ENCODE results near the gene RYR2. TPM values are rescaled to one million over a fixed set of nuclear protein-coding genes. Genes with fewer than 3 reads are reported as not detected.

The RYR2 gene
- total RNA-seq, 1 experiment from 2014 or later: 0.90 TPM

DNA sequence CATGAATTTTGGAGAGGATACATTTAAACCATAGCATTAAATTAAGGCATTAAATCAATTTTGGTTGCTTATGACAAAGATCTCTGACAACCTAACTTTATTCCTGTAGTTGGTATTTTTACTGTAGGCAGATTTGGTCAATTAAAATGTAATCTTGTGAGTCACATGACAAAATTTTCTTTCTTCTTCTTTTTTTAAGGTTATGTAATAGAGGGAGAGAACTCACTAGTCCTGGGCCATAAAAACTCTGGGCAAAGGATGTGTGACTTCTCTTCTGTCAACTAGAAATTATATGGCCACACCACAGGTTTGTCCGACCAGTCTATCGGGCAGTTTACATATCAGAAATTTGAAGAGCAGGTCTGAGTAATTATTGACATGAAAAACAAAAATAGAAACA, 181.4 kb downstream of the RYR2 start:
- Mint-ChIP-seq H3K27me3 (ENCODE audit: unreplicated experiment) (no peaks in the 10 kb centered on the region), H3K4me3 (ENCODE audit: low read depth, unreplicated experiment) (no peak overlapping the region), H3K9me3 (ENCODE audit: low read depth, unreplicated experiment) (peaks cover 6% of the 10 kb centered on the region), H3K27ac (ENCODE audit: unreplicated experiment) (no peak overlapping the region), H3K36me3 (ENCODE audit: insufficient read depth, unreplicated experiment) (no peaks in the 10 kb centered on the region), H3K4me1 (ENCODE audit: low read depth, unreplicated experiment) (no peaks in the 10 kb centered on the region)
- no TSS peak for BruUV-seq (replicated peaks)
- TF ChIP-seq, protein P1, sequence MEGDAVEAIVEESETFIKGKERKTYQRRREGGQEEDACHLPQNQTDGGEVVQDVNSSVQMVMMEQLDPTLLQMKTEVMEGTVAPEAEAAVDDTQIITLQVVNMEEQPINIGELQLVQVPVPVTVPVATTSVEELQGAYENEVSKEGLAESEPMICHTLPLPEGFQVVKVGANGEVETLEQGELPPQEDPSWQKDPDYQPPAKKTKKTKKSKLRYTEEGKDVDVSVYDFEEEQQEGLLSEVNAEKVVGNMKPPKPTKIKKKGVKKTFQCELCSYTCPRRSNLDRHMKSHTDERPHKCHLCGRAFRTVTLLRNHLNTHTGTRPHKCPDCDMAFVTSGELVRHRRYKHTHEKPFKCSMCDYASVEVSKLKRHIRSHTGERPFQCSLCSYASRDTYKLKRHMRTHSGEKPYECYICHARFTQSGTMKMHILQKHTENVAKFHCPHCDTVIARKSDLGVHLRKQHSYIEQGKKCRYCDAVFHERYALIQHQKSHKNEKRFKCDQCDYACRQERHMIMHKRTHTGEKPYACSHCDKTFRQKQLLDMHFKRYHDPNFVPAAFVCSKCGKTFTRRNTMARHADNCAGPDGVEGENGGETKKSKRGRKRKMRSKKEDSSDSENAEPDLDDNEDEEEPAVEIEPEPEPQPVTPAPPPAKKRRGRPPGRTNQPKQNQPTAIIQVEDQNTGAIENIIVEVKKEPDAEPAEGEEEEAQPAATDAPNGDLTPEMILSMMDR (IDR thresholded peaks at IDR 0.05; ENCODE audit: unreplicated experiment): no peak
- CTCF ChIA-PET: no interaction called here
- no peak for DNase-seq
- intact Hi-C loops (cut with micrococcal nuclease; ENCODE audit: unreplicated experiment): no loop called here

DNA sequence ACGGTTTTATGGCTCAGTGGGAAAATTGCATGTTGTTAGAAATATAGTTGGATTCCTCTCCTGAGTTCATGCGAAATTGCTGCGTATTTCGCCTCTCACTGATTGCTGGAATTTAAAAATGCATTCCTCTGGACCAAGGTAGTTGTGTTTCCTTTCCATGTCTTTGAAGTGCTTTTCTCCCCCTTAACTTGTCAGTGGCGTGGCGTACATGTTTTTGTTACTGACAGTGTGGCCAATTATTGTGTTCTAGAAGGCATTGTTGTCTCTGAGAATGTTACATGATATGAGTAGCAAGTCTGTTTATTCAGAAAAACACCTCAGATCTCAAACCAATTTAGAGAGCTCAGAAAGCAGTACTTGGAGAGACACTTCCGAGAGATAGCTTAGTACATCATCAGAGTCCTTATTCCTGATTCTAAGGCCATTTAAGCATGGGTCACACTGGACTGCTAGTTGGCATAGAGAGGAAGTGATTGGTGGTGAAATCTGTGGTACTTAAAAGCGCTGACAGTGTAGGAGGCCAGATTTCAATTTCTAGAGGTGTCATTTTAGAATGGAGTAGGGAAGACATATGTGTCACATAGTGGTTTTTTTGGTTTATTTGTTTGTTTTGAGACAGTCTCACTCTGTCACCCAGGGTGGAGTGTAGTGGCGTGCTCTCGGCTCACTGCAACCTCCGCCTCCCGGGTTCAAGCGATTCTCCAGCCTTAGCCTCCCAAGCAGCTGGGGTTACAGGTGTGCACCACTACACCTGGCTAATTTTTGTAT, 184.4 kb downstream of the RYR2 start:
- Mint-ChIP-seq H3K4me1 (ENCODE audit: low read depth, unreplicated experiment) (no peaks in the 10 kb centered on the region), H3K27ac (ENCODE audit: unreplicated experiment) (no peak overlapping the region), H3K36me3 (ENCODE audit: insufficient read depth, unreplicated experiment) (no peaks in the 10 kb centered on the region), H3K27me3 (ENCODE audit: unreplicated experiment) (no peaks in the 10 kb centered on the region), H3K9me3 (ENCODE audit: low read depth, unreplicated experiment) (peaks cover 4% of the 10 kb centered on the region), H3K4me3 (ENCODE audit: low read depth, unreplicated experiment) (no peak overlapping the region)
- no TSS peak for BruUV-seq (replicated peaks)
- TF ChIP-seq, protein P1 (IDR thresholded peaks at IDR 0.05; ENCODE audit: unreplicated experiment): no peak
- intact Hi-C loops (cut with micrococcal nuclease; ENCODE audit: unreplicated experiment): no loop called here
- CTCF ChIA-PET: no interaction called here
- no peak for DNase-seq

DNA sequence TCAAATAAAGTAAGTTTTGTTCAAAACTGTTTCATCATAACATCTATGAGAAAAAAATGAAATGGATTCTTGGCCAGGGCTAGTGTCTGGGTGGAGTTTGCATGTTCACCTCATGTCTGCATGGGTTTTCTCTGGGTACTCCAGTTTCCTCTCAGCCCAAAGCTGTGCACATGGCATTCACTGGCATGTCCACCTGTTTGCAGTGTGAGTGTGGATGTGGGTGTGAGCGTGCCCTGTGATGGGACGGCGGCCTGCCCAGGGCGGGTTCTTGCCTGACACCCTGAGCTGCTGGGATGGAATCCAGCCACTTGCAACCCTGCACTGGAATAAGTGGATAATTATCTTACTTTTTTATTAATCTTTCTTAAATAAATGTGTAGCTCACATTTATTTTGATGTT, 185.5 kb downstream of the RYR2 start:
- peaks cover 4% of the 10 kb centered on the region for H3K9me3 Mint-ChIP-seq (ENCODE audit: low read depth, unreplicated experiment)
- no TSS peak for BruUV-seq (replicated peaks)
- CTCF ChIA-PET: no interaction called here
- TF ChIP-seq, protein P1 (IDR thresholded peaks at IDR 0.05; ENCODE audit: unreplicated experiment): no peak
- no peak overlapping the region for H3K4me3 Mint-ChIP-seq (ENCODE audit: low read depth, unreplicated experiment)
- DNase-seq: no peak
- no peaks in the 10 kb centered on the region for H3K4me1 Mint-ChIP-seq (ENCODE audit: low read depth, unreplicated experiment)
- intact Hi-C loops (cut with micrococcal nuclease; ENCODE audit: unreplicated experiment): no loop called here
- no peaks in the 10 kb centered on the region for H3K36me3 Mint-ChIP-seq (ENCODE audit: insufficient read depth, unreplicated experiment)
- no peaks in the 10 kb centered on the region for H3K27me3 Mint-ChIP-seq (ENCODE audit: unreplicated experiment)
- H3K27ac Mint-ChIP-seq (ENCODE audit: unreplicated experiment): no peak overlapping the region

DNA sequence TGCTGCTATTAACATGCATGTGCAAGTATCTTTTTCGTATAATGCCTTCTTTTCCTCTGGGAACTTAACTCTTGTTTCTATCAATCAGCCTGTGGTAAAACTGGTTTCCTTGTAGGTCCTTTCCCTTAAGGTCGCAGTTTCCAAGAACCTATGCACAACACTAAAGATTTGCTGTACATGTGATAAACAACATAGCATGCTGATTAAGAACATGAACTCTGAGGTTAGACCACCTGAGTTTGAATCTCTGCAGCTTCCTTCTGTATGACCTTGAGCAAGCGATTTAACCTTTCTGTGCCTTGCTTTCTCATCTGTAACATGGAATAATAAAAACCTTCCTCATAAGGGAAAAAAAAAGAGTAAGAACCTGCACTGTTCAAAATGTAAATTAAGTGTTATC, 186.4 kb downstream of the RYR2 start:
- TF ChIP-seq, protein P1 (IDR thresholded peaks at IDR 0.05; ENCODE audit: unreplicated experiment): no peak
- intact Hi-C loops (cut with micrococcal nuclease; ENCODE audit: unreplicated experiment): no loop called here
- no TSS peak for BruUV-seq (replicated peaks)
- H3K4me3 Mint-ChIP-seq (ENCODE audit: low read depth, unreplicated experiment): no peak overlapping the region
- H3K27ac Mint-ChIP-seq (ENCODE audit: unreplicated experiment): no peak overlapping the region
- peaks cover 8% of the 10 kb centered on the region for H3K9me3 Mint-ChIP-seq (ENCODE audit: low read depth, unreplicated experiment)
- no peaks in the 10 kb centered on the region for H3K4me1 Mint-ChIP-seq (ENCODE audit: low read depth, unreplicated experiment)
- no peaks in the 10 kb centered on the region for H3K27me3 Mint-ChIP-seq (ENCODE audit: unreplicated experiment)
- CTCF ChIA-PET: no interaction called here
- no peaks in the 10 kb centered on the region for H3K36me3 Mint-ChIP-seq (ENCODE audit: insufficient read depth, unreplicated experiment)
- DNase-seq: no peak

All from Calu3 (cell line).